Liver (tissue), 9 donors: ENCODE results near the gene FAM170B. TPM values are rescaled to one million over a fixed set of nuclear protein-coding genes. Genes with fewer than 3 reads are reported as not detected.

Source experiments
- DNase-seq: peaks from one replicate; pipeline ENCODE4 v3.0.0-alpha.2; 2017; ENCODE audit warnings: low spot score
- H3K27ac ChIP-seq, 2 donors: one replicate each; pipeline ENCODE4 v1.7.0; 2013; ENCODE audit warnings: inconsistent platforms in 2 of 2, low read length in 2 of 2, control low read depth in 1 of 2, low read depth in 1 of 2, mild to moderate bottlenecking in 1 of 2
- H3K27me3 ChIP-seq, 4 donors: one replicate each; pipeline versions ENCODE4 v1.6.1 to v1.7.0; 2013; ENCODE audit warnings: low read length in 3 of 4, inconsistent platforms in 1 of 4, mild to moderate bottlenecking in 1 of 4, moderate library complexity in 1 of 4; ENCODE audit not compliant: control insufficient read depth in 4 of 4, insufficient read depth in 4 of 4
- H3K36me3 ChIP-seq, 4 donors: one replicate each; pipeline versions ENCODE4 v1.6.1 to v1.7.0; 2013; ENCODE audit warnings: low read length in 3 of 4, mild to moderate bottlenecking in 3 of 4, low read depth in 1 of 4, moderate library complexity in 1 of 4; ENCODE audit not compliant: control insufficient read depth in 4 of 4, insufficient read depth in 3 of 4
- H3K4me1 ChIP-seq, 4 donors: one replicate each; pipeline versions ENCODE4 v1.6.1 to v1.7.0; 2013; ENCODE audit warnings: low read length in 3 of 4, mild to moderate bottlenecking in 3 of 4, moderate library complexity in 1 of 4; ENCODE audit not compliant: control insufficient read depth in 4 of 4, insufficient read depth in 4 of 4
- H3K4me3 ChIP-seq, 3 donors: one replicate each; pipeline versions ENCODE4 v1.6.1 to v1.7.0; 2013; ENCODE audit warnings: low read length in 3 of 3, control low read depth in 1 of 3, low read depth in 1 of 3, mild to moderate bottlenecking in 1 of 3
- H3K9ac ChIP-seq, 2 donors: one replicate each; pipeline ENCODE4 v1.7.0; 2013; ENCODE audit warnings: low read length in 2 of 2, mild to moderate bottlenecking in 2 of 2, moderate library complexity in 2 of 2, control low read depth in 1 of 2, low read depth in 1 of 2
- H3K9me3 ChIP-seq, 4 donors: one replicate each; pipeline versions ENCODE4 v1.6.1 to v1.7.0; 2013; ENCODE audit warnings: low read length in 3 of 4; ENCODE audit not compliant: control insufficient read depth in 4 of 4
- ATF3 ChIP-seq: IDR thresholded peaks from 2 replicates; pipeline ENCODE4 v1.6.1; 2016; ENCODE audit warnings: antibody characterized with exemption
- CTCF ChIP-seq: fragments of 150-350 bp; IDR thresholded peaks from 2 replicates; pipeline ENCODE4 v1.5.1; 2017; ENCODE audit warnings: improper control_type of control experiment, low read depth, low read length; ENCODE audit not compliant: missing input control
- EGR1 ChIP-seq, 2 donors: IDR thresholded peaks; 2 replicates each; pipeline ENCODE4 v1.6.1; 2016 to 2018; ENCODE audit warnings: antibody characterized with exemption in 2 of 2, low read depth in 2 of 2
- FOXA1 ChIP-seq: IDR thresholded peaks from 2 replicates; pipeline ENCODE4 v1.6.1; 2016; ENCODE audit warnings: antibody characterized with exemption
- GABPA ChIP-seq, 2 donors: IDR thresholded peaks in 1 of 2; conservative IDR thresholded peaks in 1 of 2; 2 replicates each; pipeline ENCODE4 v1.6.1; 2016; ENCODE audit warnings: antibody characterized with exemption in 2 of 2, mild to moderate bottlenecking in 1 of 2, moderate library complexity in 1 of 2
- HNF4G ChIP-seq: IDR thresholded peaks from 2 replicates; pipeline ENCODE4 v1.6.1; 2016; ENCODE audit warnings: antibody characterized with exemption
- JUND ChIP-seq, 2 donors: IDR thresholded peaks; 2 replicates each; pipeline ENCODE4 v1.6.1; 2016; ENCODE audit warnings: antibody characterized with exemption in 2 of 2
- MAX ChIP-seq: IDR thresholded peaks from 2 replicates; pipeline ENCODE4 v1.6.1; 2016; ENCODE audit warnings: antibody characterized with exemption
- NR2F2 ChIP-seq: IDR thresholded peaks from 2 replicates; pipeline ENCODE4 v1.6.1; 2016; ENCODE audit warnings: antibody characterized with exemption
- RAD21 ChIP-seq, 2 donors: IDR thresholded peaks; 2 replicates each; pipeline ENCODE4 v1.6.1; 2016; ENCODE audit warnings: antibody characterized with exemption in 2 of 2, mild to moderate bottlenecking in 2 of 2
- REST ChIP-seq: IDR thresholded peaks from 2 replicates; pipeline ENCODE4 v1.6.1; 2016; ENCODE audit warnings: antibody characterized with exemption, mild to moderate bottlenecking
- RXRA ChIP-seq, 2 donors: IDR thresholded peaks; 2 replicates each; pipeline ENCODE4 v1.6.1; 2017 to 2018; ENCODE audit warnings: antibody characterized with exemption in 2 of 2, mild to moderate bottlenecking in 1 of 2
- SP1 ChIP-seq: IDR thresholded peaks from 2 replicates; pipeline ENCODE4 v1.6.1; 2018; ENCODE audit warnings: antibody characterized with exemption, mild to moderate bottlenecking
- TAF1 ChIP-seq: conservative IDR thresholded peaks from 2 replicates; pipeline ENCODE4 v1.6.1; 2016; ENCODE audit warnings: antibody characterized with exemption, mild to moderate bottlenecking
- YY1 ChIP-seq: IDR thresholded peaks from 2 replicates; pipeline ENCODE4 v1.6.1; 2016; ENCODE audit warnings: antibody characterized with exemption, mild to moderate bottlenecking
- ZBTB33 ChIP-seq: IDR thresholded peaks from 2 replicates; pipeline ENCODE4 v1.6.1; 2016; ENCODE audit warnings: antibody characterized with exemption
- WGBS: extraction: QIAGEN DNeasy Blood & Tissue Kit; methylation state at CpG from one replicate; pipeline ENCODE4 v1.1.7; 2013; 5-methylcytosine and 5-hydroxymethylcytosine counted together
- polyA plus RNA-seq, 2 donors: library from polyadenylated mRNA; stranded (reverse) in 1 of 2; unstranded in 1 of 2; fragments of 200-250 nt in 1 of 2; fragments of >200 nt in 1 of 2; fragmentation: Nextera tagmentation in 1 of 2; extraction: Ambion mirVana in 1 of 2; gene quantifications; one replicate each; pipeline versions ENCODE4 v1.2.1 to v1.2.3, GENCODE V29; 2013 to 2015
- total RNA-seq, 2 donors: library from RNA; depleted of rRNA; stranded (reverse); fragments of >200 nt; gene quantifications; one replicate each; pipeline ENCODE4 v1.2.3, GENCODE V29; 2014
- donor health status: healthy.
- donor health status: healthy.
- donor health status: healthy.
- donor health status: healthy.
- donor health status: healthy.

Gene FAM170B
- total and polyA plus RNA-seq, 4 donors: not detected

GRCh38 chr10:49111320-49111698 lies 22.5 kb downstream of the FAM170B start:
- H3K4me3 ChIP-seq: no peak overlapping the region
- 82% methylated on average over 8 of the region's 8 CpGs for WGBS
- H3K9ac ChIP-seq: no peak overlapping the region
- H3K27me3 ChIP-seq: no peaks in the 10 kb centered on the region
- no peak for DNase-seq
- no peak overlapping the region for H3K27ac ChIP-seq
- peaks cover 7 to 20% (median 15%) of the 10 kb centered on the region in 4 donors for H3K4me1 ChIP-seq
- H3K9me3 ChIP-seq: no peaks in the 10 kb centered on the region
- no peaks in the 10 kb centered on the region for H3K36me3 ChIP-seq
- no peak for TF ChIP-seq EGR1 (IDR thresholded peaks at IDR 0.05; ENCODE audit: low read depth in 2 of 2)
- TF ChIP-seq HNF4G: no peak
- no peak for TF ChIP-seq SP1
- no peak for TF ChIP-seq REST
- TF ChIP-seq YY1: no peak
- no peak for TF ChIP-seq MAX
- TF ChIP-seq RAD21 (IDR thresholded peaks at IDR 0.05): no peak
- no peak for TF ChIP-seq ZBTB33
- TF ChIP-seq GABPA (IDR thresholded peaks at IDR 0.05 in 1 of 2, conservative IDR thresholded peaks at IDR 0.05 in 1 of 2): no peak
- no peak for TF ChIP-seq CTCF
- TF ChIP-seq ATF3: no peak
- no peak for TF ChIP-seq FOXA1

GRCh38 chr10:49110684-49111319 lies 23.0 kb downstream of the FAM170B start:
- no peak overlapping the region for H3K9ac ChIP-seq
- WGBS: 96% methylated on average over 4 of the region's 4 CpGs
- no peak overlapping the region for H3K27ac ChIP-seq
- TF ChIP-seq SP1 (no peak), RXRA (IDR thresholded peaks at IDR 0.05) (no peak), YY1 (no peak), REST (no peak), HNF4G (no peak), EGR1 (IDR thresholded peaks at IDR 0.05; ENCODE audit: low read depth in 2 of 2) (no peak), NR2F2 (no peak), JUND (IDR thresholded peaks at IDR 0.05) (no peak), TAF1 (no peak), FOXA1 (no peak)
- DNase-seq: no peak
- no peak overlapping the region for H3K4me3 ChIP-seq
- H3K9me3 ChIP-seq: no peaks in the 10 kb centered on the region
- H3K36me3 ChIP-seq: no peaks in the 10 kb centered on the region
- no peaks in the 10 kb centered on the region for H3K27me3 ChIP-seq
- peaks cover 8 to 22% (median 17%) of the 10 kb centered on the region in 4 donors for H3K4me1 ChIP-seq
